Mucosa of stomach (tissue), 1 donor: Measurements from ENCODE around the gene B3GNT3.

ENCODE experiments used
- H3K27me3 ChIP-seq: one replicate; pipeline ENCODE4 v1.7.0; 2013; ENCODE audit warnings: mild to moderate bottlenecking, low read length; ENCODE audit not compliant: control insufficient read depth, insufficient read depth
- H3K36me3 ChIP-seq: one replicate; pipeline ENCODE4 v1.7.0; 2013; ENCODE audit warnings: low read length; ENCODE audit not compliant: control insufficient read depth, insufficient read depth
- H3K4me1 ChIP-seq: one replicate; pipeline ENCODE4 v1.7.0; 2013; ENCODE audit warnings: mild to moderate bottlenecking, low read length; ENCODE audit not compliant: control insufficient read depth, insufficient read depth
- H3K4me3 ChIP-seq: one replicate; pipeline ENCODE4 v1.7.0; 2013; ENCODE audit warnings: low read length
- H3K9ac ChIP-seq: one replicate; pipeline ENCODE4 v1.7.0; 2013; ENCODE audit warnings: mild to moderate bottlenecking, low read length, moderate library complexity
- H3K9me3 ChIP-seq: one replicate; pipeline ENCODE4 v1.7.0; 2013; ENCODE audit warnings: mild to moderate bottlenecking, low read length, moderate library complexity; ENCODE audit not compliant: control insufficient read depth
- donor health status: Pancreatic carcinoma.

Gene B3GNT3, protein sequence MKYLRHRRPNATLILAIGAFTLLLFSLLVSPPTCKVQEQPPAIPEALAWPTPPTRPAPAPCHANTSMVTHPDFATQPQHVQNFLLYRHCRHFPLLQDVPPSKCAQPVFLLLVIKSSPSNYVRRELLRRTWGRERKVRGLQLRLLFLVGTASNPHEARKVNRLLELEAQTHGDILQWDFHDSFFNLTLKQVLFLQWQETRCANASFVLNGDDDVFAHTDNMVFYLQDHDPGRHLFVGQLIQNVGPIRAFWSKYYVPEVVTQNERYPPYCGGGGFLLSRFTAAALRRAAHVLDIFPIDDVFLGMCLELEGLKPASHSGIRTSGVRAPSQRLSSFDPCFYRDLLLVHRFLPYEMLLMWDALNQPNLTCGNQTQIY

DNA sequence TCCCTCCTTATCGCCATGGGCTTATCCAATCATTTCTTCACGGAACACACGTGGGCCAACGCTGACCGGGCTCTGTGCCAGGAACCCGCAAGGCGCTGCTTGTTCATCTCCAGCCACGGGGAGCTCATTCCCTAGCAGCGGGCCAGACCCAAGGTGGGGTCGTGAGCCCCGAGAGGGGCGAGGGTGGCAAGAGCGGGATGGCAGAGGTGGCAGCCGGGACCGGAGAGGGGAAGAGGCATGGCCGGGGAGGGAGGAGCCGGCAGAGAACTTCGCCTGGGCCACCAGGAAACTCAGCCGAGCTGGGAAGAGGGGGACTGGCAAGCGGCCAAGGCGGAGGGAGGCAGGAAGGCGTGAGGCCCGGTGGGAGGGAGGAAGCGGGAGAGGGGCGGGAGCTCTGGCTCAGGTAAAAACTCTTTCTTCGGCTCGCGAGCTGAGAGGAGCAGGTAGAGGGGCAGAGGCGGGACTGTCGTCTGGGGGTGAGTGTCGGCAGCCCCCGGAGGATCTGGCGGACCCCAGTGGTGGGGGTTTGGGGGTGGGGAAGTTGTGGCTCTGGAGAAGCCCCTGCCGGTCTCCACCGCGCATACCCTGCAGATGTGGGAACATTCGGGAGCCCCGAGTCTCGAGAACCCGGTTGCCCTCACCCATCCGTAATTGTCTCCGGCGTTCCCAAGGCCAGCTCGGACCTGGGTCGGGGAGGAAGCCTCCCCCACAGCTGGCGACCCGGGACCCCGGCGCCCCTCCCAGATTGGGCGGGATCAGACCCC, at the start of gene B3GNT3:
TSS of gene B3GNT3 (plus strand) at position 408 of the 764 bp plus-strand sequence. CDS start 12,670 bp downstream, outside the sequence.
- Histone ChIP-seq H3K4me3 (peak within 1 kb of the TSS; percentile 85), H3K27me3 (peaks cover 10% of the 10 kb centered on the region), H3K9me3 (no peaks in the 10 kb centered on the region), H3K36me3 (no peaks in the 10 kb centered on the region), H3K9ac (peak within 1 kb of the TSS; percentile 98), H3K4me1 (peaks cover 71% of the 10 kb centered on the region)

DNA sequence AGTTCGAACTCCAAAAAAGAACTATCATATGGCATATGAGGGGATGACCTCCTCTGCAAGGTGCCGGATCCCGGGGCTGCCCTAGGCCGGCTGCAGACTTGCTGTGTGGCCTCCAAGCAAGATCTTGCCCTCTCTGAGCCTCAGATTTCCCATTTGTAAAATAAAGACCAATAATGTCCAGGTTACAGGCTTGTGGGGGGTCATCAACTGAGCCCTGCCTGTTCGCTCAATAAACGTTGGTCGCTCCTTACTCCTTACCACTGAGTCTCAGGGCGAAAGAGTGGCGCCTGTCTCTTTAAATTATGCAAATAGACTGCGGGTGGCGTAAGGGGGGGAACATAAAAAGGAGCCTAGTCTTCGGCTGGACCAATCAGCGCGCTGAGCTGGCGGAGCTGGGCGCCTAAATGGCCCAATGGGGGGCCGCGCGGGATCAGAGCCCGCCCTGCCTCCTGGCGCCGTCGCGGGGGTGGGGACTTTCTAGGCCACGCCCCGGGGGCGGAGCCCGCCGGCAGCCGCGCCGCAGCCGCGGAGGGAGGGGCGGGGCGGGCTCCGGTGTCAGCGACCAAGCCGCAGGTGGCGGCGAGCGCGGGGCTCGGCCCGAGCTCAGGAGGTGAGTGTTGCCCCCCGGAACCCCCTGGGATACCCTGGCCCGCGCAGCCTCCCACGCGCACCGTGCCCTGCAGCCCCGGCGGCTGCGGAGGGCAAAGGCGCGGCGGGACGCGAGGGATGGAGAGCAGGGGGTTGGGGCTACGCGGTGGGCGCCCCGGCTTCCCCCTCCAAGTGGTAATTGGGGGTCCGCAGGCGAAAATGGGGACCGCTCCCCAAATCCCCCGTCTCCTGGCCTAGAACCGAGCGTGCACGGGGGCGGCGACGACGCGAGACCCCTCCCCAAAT, 47.5 kb upstream of the B3GNT3 start:
- H3K9ac ChIP-seq: no peak overlapping the region
- H3K4me3 ChIP-seq: no peak overlapping the region
- no peaks in the 10 kb centered on the region for H3K9me3 ChIP-seq
- no peaks in the 10 kb centered on the region for H3K36me3 ChIP-seq
- peaks cover 5% of the 10 kb centered on the region for H3K4me1 ChIP-seq
- no peaks in the 10 kb centered on the region for H3K27me3 ChIP-seq

DNA sequence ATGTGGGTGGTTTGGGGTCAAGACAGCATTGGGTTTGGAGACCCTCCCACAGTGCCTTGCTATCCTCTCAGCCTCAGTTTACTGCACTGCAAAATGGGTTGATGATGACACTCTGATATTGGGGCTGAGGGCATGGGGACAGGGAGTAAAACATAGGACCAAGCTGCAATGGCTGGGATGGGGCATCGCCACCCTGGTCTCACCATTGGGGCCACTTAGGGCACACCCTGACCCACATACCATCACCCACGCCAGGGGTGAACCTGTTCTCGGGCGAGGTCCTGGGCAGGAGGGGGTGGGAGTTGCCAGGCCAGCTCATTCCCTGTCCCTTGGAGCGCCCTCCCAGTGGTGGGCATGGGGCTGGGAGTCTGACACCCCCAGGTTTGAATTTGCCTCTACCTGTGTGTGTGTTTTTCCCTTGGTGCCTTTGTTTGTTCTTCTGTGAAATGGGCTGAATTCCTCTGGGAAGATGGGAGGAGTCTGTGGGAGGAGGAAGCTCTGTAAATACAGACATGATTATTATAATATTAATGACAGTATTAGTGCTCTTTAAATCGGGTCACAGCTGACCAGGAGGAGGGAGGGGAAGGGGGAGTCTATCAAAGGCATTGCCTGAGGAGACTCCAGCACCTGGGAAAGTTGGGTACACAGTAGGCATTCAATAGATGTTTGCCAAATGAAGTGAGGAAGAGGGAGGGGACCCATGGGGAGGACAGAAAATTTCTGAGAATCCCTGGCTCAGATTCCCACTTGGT, 45.9 kb upstream of the B3GNT3 start:
- Histone ChIP-seq H3K9me3 (no peaks in the 10 kb centered on the region), H3K4me3 (no peak overlapping the region), H3K36me3 (no peaks in the 10 kb centered on the region), H3K27me3 (no peaks in the 10 kb centered on the region), H3K4me1 (peaks cover 5% of the 10 kb centered on the region), H3K9ac (no peak overlapping the region)

DNA sequence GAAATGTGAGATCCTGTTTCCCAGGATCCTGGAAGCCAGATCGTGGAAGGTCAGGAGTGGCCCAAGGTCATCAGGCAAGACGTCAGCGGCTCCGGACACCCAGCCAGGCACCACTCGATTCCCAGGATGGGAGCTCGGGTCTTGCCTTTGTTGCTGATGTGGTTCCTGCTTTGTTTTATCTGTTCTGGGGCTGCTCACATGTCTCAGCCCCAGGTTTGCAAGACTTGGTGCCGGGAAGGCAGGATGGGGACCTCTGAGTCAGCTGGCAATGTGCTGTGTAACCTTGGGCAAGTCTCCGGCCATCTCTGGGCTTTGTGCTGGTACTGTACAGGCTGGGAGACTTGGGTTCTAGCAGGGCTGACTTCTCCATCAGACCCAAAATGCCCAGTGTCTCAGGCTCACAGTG, 45.0 kb upstream of the B3GNT3 start:
- H3K4me3 ChIP-seq: no peak overlapping the region

DNA sequence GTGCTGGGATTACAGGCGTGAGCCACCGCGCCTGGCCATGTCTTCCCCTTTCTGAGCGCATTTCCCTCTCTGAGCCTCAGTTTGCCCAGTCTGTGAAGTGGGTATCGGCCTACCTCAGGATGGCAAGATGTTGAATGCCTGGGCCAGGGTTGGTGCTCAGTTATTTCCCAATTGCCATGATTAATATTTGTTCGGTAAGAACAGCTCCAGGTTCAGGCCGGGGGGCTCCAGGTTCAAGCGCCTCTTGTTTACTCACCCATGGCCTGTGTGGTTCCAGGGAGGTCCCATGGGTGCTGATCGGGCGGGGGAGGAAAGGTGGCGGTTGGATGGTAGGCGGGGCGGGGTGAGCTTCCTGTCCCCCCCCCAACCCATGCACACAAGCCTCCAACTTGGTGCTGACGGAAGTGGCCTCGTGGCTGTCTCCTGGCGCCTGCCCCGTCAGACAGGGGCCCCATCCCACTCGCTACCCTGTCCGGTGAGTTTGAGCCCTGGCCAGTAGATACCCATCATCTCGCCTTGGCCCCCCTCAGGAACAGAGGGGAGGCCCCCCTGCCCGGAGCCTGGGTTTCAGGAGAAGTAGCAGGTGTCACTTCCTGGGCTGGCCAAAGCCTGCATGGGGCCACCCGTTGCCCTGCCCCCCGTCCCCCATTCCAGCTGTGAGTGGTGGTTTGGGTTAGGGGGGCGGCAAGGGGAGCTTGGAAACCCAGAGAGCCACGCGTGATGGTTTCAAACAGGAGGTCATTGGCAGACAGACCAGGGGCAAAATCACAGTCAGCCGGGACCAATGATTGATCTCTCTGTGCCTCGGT, 43.6 kb upstream of the B3GNT3 start, which contains the start of gene FCHO1:
TSS of gene FCHO1 (plus strand) at position 375 of the 809 bp plus-strand sequence. CDS start 3,688 bp downstream, outside the sequence.
- H3K36me3 ChIP-seq: no peaks in the 10 kb centered on the region
- H3K9me3 ChIP-seq: no peaks in the 10 kb centered on the region
- no peak within 1 kb of the TSS for H3K9ac ChIP-seq
- H3K27me3 ChIP-seq: no peaks in the 10 kb centered on the region
- peaks cover 15% of the 10 kb centered on the region for H3K4me1 ChIP-seq
- H3K4me3 ChIP-seq: no peak within 1 kb of the TSS

More for the DNA sequence above, 45.0 kb upstream of the B3GNT3 start:
- Histone ChIP-seq H3K9ac (no peak overlapping the region), H3K4me1 (peaks cover 5% of the 10 kb centered on the region), H3K36me3 (no peaks in the 10 kb centered on the region), H3K27me3 (no peaks in the 10 kb centered on the region), H3K9me3 (no peaks in the 10 kb centered on the region)

DNA sequence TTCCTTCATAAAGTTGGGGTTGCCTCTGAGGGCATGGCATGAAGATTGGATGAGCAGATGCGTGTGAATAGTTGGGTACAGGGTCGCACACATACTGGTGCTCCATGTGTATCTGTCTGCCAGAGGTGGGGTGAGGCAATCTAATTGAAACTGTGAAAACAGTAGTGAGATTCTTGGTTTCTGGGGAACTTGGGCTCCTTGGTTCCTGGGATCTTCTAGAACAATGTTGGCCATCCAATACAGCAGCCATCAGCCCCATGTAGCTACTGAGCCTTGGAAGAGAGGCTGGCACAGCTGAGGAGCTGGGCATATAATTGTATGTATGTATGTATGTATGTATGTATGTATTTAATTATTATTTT, 43.0 kb upstream of the B3GNT3 start:
- Histone ChIP-seq H3K9me3 (no peaks in the 10 kb centered on the region), H3K36me3 (no peaks in the 10 kb centered on the region), H3K9ac (no peak overlapping the region), H3K4me1 (peaks cover 15% of the 10 kb centered on the region), H3K27me3 (no peaks in the 10 kb centered on the region), H3K4me3 (no peak overlapping the region)

DNA sequence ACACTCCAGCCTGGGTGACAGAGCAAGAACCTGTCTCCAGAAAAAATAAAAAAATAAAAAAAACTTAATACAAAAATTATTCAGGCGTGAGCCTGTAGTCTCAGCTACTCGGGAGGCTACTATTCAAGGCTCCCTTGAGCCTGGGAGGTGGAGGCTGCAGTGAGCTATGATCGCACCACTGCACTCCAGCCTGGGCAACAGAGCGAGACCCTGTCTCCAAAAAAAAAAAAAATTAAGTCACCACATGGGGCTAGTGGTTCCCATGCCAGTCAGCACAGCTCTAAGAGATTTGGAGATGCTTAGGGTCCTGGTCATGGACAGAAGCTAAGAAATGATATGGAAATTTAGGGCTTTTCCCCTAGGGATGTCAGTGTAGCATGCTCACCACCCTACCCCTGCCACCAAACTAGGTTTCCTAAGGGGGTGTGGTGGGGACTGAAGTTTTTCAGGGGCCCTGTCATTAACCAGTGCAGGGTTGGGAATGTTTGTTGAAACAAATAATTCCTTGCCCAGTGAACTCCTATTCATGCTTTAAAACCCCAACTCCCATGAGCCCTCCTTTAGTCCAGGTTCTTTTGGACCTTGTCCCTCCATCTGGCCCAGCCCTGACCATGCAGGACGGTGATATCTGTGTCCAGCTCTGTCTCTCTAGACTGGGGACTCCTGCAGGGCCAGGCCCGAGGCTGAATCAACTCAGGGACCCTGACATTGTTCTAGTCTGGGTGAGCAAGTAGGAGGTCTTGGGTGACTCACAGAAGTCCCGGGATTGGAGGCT, 41.9 kb upstream of the B3GNT3 start:
- Histone ChIP-seq H3K4me1 (peaks cover 16% of the 10 kb centered on the region), H3K4me3 (no peak overlapping the region), H3K27me3 (no peaks in the 10 kb centered on the region), H3K9ac (no peak overlapping the region), H3K9me3 (no peaks in the 10 kb centered on the region), H3K36me3 (no peaks in the 10 kb centered on the region)

DNA sequence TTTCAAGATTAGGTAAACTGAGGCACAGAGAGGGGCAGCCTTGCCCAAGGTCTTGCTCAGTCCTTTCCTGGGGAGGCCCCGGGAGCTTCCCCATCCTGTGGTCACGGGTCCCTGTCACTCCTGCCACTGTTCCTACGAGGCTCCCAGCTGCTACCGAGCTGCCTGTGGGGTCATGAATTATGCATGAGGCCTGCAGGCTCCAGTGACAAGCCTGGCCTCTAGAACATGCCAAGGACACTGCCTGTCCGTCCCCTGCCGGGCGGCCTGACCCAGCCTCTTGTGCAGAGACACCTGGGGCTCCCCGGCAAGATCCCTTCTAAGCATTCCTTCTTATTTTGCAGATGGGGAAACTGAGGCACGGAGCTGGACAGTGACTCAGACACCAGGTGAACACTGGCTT, 41.0 kb upstream of the B3GNT3 start:
- H3K36me3 ChIP-seq: no peaks in the 10 kb centered on the region
- no peaks in the 10 kb centered on the region for H3K27me3 ChIP-seq
- no peak overlapping the region for H3K4me3 ChIP-seq
- H3K9ac ChIP-seq: no peak overlapping the region
- H3K4me1 ChIP-seq: peaks cover 16% of the 10 kb centered on the region
- H3K9me3 ChIP-seq: no peaks in the 10 kb centered on the region

DNA sequence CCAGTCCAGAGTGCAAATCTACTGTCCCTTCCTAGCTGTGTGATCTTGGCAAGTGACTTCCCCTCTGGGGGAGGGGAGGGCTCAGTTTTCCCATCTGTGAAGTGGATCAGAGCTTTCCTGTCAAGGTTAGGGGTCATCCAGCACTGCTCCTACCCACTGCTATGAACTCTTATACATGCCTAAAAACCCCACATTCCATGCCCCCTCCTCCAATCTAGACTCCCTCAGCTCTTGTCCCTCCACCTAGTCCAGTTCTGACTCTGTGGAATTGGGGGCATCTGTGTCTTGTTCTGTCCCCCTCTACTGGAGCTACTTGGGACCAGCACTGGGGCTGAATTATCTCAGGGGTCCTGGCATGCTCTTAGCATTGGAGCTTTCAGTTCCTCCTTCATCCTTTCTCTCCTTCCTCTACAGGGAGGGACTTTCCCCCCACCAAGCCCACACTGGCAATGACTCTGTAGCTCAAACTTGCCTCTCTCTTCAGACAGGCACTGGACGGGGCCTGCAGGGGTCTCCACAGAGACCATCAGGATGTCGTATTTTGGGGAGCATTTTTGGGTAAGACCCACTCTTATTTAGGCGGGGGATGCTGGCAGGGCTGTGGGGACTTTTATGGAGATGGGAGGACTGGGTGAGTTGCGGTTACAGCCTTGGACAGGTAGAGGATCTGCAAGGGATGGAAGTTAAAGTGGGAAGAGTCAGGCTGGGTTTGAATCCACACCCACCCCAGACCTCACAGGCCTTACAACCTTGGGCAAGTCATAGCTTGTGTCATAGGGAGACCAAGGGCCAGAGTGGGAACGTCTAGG, 40.1 kb upstream of the B3GNT3 start:
- Histone ChIP-seq H3K36me3 (no peaks in the 10 kb centered on the region), H3K4me3 (no peak overlapping the region), H3K9me3 (no peaks in the 10 kb centered on the region), H3K27me3 (no peaks in the 10 kb centered on the region), H3K4me1 (peaks cover 16% of the 10 kb centered on the region), H3K9ac (no peak overlapping the region)

DNA sequence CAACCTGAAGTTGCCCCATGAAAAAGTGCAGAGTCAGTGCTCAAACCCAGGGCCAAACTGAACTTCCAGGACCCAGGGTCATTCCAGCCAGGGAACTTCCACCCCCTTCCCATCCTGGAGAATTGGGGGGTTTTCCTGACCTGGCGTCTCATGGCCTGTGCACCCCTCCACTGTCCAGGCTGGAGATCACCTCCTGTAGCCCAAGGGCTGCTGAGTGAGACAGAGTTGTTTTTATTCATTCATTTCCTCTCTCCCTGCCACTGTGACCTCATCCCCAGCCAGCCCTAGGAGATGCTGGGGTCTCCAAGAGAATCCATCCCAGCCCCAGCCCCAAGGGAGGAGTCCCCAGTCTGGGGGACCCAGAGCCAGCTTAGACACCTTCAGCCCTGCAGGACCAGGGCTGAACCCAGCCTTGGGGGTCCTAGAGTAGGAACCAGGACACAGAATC, 39.5 kb upstream of the B3GNT3 start:
- Histone ChIP-seq H3K9me3 (no peaks in the 10 kb centered on the region), H3K27me3 (no peaks in the 10 kb centered on the region), H3K9ac (no peak overlapping the region), H3K36me3 (no peaks in the 10 kb centered on the region), H3K4me3 (no peak overlapping the region), H3K4me1 (peaks cover 16% of the 10 kb centered on the region)
